Head of caudate nucleus (tissue), 42 donors: ENCODE results near the gene ATP5ME.

Source experiments
- DNase-seq, 42 donors: peaks; one replicate each; pipeline versions ENCODE4 v3.0.0 to v3.0.0-alpha.2; 2020 to 2021; ENCODE audit warnings: mixed read lengths in 7 of 42
- intact Hi-C: fragments of 100-400 bp; cut with DNase I; formaldehyde crosslinking; loops from one replicate; pipeline ENCODE4 v1.15.0; 2022

Gene ATP5ME, protein sequence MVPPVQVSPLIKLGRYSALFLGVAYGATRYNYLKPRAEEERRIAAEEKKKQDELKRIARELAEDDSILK

DNA sequence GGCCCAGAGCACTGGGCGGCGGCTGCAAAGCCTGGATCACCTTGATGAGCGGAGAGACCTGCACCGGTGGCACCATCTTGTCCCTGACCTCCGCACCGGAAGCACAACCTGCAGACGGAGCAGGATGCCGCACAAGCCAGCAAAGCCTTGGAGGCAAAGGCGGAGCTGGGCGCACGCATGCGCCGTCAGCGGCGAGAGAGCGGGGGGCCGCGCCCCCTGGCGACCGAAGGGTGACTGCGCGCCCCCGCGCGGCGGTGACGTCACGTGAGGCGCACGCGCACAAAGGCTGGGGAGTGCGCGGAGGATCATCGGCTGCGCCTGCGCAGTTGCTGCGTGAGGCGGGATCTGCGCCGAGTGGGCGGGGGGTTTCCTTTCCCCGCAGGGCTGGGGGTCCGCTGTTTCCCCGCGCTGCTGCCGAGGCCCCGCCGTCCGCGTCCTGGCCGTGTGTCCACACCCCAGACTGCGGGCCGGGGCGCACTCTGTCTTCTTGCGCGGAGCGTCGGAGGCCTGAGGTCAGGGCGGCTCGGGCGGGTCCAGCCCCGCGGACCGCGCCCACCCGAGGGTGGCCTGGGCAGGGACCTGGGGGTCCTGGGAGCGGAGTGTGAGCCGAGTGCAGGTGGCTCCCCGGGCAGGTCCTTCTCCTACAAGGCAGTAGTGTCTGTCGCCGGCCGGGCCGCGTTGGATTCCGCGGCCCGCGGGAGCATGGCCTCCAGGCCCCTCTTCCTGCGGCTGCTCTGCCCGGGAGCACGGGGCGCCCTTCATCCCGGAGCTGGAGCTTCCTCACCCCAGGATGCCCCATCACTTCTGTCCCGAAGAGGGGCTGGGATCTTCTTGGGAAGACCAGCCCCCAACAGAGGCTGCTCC, at the start of gene ATP5ME, which contains the start of gene MYL5:
ATP5ME (minus strand) TSS at position 105 of the 864 bp plus-strand sequence; CDS start at position 76, 29 bp downstream.
MYL5 (plus strand) TSS at position 371 of the 864 bp plus-strand sequence. CDS start 3,485 bp downstream, outside the sequence.
- DNase-seq = peak; percentile 92 to 99 (median 97)
- intact Hi-C loops = loop anchor here (10.0 kb wide), 1 partner anchor 170 kb away; no protein-coding TSS in a partner anchor

DNA sequence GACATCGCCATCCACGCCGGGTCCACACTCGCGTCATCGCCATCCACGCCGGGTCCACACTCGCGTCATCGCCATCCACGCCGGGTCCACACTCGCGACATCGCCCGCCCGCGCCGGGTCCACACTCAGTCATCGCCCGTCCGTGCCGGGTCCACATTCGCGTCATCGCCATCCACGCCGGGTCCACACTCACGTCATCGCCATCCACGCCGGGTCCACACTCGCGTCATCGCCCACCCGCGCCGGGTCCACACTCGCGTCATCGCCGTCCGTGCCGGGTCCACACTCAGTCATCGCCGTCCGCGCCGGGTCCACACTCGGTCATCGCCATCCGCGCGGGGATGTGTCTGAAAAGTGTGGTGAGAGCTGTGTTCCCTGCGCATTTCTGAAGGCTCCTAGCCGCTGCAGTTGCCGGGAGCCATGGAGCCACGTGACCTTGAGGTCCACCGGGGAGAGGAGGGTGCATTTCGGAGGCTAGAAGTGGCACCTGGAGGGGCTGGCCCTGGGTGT, 48.8 kb upstream of the ATP5ME start:
- DNase-seq = no peak
- intact Hi-C loops = no loop called here

DNA sequence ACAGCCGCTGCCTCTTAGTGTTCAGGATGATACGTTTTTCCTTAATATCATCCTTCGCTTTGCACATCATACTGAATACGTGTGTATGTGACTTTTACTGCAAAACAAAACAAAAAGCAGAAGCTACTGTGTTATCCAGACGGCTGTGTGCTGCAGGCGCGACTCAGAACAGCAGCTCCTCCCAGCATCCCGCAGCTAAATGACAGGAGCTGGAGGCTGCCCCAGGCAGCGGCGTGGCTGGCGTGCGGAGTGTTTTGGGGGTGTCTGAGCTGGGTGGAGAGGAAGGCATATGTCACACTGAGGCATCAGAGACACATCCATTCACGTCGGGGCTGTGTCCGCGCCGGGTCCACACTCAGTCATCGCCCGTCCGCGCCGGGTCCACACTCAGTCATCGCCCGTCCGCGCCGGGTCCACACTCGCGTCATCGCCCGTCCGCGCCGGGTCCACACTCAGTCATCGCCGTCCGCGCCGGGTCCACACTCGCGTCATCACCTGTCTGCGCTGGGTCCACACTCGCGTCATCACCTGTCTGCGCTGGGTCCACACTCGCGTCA, 48.2 kb upstream of the ATP5ME start:
- intact Hi-C loops = no loop called here

DNA sequence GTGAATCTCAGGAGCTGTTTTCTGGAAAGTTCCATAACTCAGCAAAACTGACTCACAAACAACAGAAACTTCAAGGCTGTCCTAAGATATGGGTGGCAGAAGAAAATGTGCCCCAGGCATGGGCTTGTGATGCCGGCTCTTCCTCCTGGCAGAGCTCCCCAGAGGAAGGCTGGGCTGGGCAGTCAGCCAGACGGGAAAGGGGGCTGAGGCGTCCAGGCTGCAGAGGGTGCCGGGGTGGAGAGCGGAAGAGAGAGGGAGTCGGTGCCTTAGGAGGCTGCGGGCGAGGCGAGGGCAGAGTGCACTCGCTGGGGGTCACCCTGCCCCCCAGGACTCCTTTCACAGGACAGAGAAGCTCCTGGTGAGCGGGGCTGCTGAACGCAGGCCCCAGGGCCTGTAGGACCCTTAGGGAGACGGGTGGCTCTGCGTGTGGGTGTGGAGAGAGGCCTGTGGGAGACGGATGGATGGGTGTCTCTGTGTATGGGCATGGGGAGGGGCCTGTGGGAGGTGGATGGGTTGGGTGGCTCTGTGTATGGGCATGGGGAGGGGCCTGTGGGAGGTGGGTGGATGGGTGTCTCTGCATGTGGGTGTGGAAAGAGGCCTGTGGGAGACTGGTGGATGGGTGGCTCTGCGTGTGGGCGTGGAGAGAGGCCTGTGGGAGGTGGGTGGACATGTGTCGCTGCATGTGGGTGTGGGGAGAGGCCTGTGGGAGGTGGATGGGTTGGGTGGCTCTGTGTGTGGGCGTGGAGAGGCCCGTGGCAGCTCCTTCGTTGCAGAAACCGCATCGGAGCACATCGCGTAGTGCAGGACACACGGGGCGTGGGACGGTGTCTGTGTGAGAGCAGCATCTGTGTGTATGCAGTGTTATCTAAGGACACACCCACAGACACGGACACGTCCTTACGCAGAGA, 47.4 kb upstream of the ATP5ME start:
- intact Hi-C loops = no loop called here

More for the DNA sequence above, 48.2 kb upstream of the ATP5ME start:
- DNase-seq = peak in 20 of 42 donors; percentile 28 to 66 (median 44)

DNA sequence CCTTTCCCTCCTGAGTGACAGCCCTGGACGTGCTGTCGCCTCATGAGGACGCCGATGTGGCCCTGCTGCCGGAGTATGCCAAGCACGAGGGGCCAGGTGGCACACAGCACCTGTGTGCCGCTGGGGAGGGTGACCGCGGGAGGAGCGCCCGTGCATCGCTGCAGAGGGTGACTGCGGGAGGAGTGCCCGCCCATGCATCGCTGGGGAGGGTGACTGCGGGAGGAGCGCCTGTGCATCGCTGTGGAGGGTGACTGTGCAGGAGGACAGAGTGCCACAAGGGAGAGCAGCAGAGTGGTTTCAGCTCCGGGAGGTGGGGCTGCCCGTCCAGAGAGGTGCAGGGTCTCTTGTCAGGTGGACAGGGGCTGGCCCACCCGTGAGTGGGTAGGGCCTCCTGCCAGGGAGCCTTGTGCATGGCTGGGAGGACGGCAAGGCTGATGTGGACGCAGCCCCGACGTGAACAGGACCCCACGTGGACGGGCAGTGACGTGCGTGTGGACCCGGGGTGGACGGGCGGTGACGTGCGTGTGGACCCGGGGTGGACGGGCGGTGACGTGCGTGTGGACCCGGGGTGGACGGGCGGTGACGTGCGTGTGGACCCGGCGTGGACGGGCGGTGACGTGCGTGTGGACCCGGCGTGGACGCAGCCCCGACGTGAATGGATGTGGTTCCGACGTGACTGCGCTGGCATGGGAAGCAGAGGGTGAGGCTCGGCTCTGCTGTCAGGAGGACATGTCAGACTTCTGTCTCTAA, 46.2 kb upstream of the ATP5ME start:
- DNase-seq = peak in 13 of 42 donors; percentile 27 to 59 (median 50)
- intact Hi-C loops = no loop called here

More for the DNA sequence above, 47.4 kb upstream of the ATP5ME start:
- peak in 24 of 42 donors; percentile 15 to 76 (median 44) for DNase-seq

DNA sequence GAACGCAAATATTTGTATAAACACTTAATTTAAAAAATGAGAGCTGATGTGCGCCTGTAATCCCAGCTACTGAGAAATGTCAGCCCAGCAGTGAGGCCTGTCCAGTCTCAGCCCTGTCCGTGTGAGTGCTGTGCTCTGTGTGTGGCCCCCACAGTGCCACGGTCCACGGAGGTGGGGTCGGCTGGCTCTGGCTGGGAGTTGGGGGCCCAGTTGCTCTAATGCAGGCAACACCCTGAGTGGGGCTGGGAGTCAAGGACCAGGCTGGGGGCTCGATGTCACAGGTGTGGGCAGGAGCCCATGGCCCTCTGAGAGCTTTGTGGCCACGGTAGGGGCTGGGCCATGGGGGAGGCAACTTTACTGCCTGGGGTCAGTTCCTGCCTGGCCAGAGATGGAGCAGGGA, 44.4 kb upstream of the ATP5ME start:
- intact Hi-C loops = no loop called here
- DNase-seq = no peak

DNA sequence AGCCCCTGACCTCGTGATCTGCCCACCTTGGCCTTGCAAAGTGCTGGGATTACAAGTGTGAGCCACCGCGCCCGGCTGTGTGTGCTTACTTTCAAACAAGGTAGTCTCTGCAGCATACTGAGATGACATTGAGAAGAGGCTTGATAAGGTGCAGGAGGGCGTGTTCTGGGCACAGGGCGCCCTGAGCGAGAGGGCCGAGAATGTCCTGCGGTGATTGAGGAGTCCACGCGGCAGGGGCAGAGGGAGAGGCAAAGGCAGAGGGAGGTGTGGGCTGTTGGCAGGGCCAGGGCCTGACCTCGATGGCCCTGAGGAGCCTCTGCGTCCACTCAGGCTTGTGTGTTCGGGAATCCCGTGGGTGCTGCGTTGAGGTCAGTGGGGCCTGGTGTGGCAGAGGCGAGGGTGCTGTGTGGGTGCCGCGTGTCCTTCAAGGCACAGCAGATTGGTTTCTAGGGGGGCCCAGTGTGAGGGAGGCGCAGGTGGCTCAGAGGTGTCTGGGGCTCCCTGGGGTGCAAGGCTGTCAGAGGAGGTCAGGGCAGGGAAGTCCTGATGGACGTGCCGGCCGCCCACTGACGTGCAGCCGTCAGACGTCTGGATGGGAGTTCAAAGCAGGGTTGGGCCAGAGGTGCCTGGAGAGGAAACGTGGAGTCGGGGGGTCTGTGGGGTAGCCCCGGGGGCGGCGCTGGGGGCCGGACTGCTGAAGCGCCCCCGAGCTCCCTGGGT, 43.7 kb upstream of the ATP5ME start:
- intact Hi-C loops = no loop called here
- no peak for DNase-seq

DNA sequence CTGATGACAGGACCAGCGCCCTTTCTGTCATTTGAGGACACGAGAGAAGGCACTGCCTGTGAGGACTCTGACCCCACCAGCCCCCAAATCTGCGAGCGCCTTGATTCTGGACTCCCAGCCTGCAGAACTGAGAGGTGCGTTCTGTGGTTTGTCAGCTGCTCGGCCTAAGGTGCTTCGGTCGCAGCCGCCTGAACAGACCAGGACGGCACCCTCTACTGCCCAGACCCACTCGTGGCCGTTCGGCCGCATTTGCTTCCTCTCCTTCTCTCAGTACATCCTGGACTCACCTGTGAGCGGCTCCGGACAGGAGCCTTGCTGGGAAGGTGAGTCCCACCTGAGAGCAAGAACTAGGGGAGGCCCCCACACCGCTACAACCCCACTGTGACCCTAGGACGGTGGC, 40.0 kb upstream of the ATP5ME start:
- intact Hi-C loops = no loop called here
- DNase-seq = no peak

DNA sequence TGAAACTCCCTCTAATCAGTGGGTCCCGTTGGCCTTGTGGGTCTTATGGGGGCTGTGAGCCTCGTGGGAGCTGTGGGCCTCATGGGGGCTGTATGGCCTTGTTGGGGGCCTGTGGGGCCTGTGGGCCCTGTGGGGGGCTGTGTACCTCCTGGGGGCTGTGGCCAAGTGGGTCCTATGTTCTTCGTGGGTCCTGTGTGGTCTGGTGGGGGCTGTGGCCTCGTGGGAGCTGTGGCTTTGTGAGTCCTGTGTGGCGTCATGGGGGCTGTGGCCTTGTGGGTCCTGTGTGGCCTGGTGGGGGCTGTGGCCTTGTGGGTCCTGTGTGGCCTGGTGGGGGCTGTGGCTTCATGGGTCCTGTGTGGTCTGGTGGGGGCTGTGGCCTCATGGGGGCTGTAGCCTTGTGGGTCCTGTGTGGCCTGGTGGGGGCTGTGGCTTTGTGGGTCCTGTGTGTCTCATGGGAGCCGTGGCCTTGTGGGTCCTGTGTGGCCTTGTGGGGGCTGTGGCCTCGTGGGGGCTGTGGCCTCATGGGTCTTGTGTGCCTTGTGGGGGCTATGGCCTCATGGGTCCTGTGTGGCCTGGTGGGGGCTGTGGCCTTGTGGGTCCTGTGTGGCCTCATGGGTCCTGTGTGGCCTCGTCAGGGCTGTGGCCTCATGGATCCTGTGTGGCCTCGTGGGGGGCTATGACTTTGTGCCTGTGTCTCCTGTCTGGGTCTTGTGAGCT, 39.0 kb upstream of the ATP5ME start:
- intact Hi-C loops = no loop called here

DNA sequence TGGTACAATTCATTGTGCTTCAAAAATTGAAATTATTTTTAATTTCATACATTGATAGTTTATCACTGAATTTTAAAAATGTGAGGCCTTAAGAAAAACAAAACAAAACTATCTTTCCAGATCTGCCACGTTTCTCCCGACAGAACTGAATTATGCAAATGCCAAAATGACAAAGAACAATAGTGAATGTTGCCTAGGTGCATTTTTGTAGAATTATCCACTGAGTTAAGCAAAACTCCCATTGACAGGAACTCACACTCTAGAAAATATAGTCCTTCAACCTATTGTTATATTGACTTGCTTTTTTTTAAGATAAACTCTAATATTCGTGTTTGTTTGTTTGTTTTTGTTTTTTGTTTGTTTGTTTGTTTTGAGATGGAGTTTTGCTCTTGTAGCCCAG, 38.0 kb upstream of the ATP5ME start:
- no peak for DNase-seq
- intact Hi-C loops = no loop called here

More for the DNA sequence above, 39.0 kb upstream of the ATP5ME start:
- no peak for DNase-seq

DNA sequence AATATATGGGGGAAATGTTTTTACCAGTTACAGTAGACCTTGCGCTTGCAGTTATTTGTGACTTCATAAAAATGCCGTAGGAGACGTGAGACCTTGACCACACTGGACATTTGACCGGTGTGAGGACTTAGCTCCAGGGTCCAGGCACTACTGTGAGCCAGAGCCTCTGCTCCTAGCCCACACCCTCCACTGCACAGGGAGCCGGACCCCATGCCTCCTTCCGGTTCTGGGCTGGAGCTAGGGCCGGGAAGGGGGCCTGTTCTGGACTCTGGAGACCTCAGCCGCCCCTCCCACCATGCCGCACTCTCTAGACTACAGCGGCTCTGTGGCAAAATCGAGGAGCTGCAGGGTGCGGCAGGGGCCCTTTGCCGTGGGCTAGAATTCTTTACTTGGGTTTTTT, 36.8 kb upstream of the ATP5ME start:
- intact Hi-C loops = no loop called here

DNA sequence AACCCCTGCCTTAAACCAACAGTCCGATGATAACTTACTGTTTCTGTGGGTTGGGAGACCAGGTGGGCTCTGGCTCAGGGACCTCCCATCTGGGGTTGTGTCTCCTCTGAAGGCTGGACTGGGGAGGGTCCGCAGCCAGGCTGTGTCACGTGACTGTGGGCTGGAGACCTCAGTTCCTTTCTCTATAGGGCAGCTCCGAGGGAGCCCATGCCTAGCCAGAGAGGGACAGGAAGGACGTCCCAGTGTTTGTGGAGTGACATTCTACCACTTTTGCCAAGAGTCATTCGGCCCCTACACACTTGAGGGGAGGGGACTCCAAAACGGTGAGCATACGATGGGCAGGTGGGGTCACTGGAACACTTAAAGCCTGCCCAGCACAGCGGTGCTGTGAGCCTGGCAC, 36.0 kb upstream of the ATP5ME start:
- DNase-seq = no peak
- intact Hi-C loops = no loop called here

More for the DNA sequence above, 36.8 kb upstream of the ATP5ME start:
- DNase-seq = no peak

DNA sequence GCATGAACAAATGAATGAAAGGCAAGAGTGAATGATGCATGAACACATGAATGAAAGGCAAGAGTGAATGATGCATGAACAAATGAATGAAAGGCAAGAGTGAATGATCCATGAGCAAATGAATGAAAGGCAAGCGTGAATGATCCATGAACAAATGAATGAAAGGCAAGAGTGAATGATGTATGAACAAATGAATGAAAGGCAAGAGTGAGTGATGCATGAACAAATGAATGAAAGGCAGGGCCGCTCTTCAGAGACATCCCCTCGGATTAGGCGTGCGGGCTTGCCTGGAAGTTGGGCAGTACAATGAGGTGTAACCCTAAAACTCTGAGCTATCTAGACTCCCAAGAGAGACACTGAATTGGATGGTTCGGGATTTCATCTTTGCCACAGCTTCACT, 35.3 kb upstream of the ATP5ME start:
- intact Hi-C loops = no loop called here
- DNase-seq = no peak

DNA sequence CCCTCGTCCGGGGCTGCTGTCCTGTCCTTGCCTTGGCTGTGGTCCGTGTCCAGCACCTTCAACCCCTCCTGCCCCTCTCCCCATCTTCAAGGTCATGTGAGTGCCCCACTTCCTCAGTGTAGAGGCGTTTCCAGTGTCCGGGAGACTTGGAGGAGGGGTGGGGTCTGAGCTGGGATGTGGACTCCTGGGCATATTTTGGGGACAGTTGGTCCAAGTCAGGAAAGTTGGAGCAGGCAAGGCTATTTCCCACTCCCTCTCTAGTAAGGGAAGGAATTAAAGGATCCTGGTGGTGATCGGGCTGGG, 34.5 kb upstream of the ATP5ME start:
- no peak for DNase-seq
- intact Hi-C loops = no loop called here

DNA sequence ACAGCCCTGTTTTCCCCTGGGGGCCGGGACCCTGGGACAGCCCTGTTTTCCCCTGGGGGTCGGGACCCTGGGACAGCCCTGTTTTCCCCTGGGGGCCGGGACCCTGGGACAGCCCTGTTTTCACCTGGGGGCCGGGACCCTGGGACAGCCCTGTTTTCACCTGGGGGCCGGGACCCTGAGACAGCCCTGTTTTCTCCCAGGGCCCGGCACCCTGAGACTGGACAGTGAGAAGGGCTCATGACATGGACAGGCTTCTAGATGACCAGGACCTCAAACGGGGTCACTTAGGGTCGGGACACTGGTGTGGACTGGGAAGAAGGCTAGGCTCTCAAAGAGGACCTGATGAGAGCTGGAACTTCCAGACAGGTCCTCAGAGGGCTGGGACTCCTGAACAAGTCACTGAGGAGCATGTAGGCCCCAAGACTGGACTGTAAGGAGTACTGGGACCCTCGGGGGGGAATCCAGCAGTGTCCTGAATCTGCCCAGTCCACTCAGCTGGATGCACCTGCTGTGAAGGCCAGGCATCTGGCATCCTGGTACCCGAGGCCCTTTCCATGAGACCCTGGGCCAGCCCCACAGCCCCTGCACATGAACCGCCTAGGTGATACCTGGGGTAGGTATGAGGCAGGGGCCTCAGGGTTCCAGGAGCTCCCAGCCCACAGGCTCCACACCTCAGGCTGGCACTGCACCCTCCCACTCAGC, 34.0 kb upstream of the ATP5ME start:
- intact Hi-C loops = no loop called here
- DNase-seq = no peak

DNA sequence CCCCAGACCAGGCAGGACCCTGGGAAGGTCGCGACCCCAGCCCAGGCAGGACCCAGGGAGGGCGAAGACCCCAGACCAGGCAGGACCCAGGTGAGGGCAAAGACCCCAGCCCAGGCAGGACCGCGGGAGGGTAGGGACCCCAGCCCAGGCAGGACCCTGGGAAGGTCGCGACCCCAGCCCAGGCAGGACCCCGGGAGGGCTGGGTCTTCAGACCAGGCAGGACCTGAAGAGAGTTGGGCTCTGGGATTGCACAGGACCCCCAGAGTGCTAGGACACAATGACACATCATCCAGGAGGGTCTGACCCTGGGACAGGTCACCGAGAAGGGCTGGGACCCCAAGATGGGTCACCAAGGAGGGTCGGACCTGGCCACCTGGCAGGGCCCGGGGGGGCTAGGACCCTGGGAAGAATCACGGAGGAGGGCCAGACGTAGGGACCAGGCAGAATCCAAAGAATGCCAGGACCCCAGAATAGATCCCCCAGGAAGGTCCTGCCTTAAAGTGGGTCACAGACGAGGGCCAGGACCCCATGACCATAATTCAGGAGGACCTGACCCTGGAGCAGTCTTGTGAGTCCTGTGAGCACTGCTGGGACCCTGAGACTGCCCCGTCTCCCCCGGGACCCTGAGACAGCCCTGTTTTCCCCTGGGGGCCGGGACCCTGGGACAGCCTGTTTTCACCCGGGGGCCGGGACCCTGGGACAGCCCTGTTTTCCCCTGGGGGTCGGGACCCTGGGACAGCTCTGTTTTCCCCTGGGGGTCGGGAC, 32.9 kb upstream of the ATP5ME start:
- intact Hi-C loops = no loop called here
- no peak for DNase-seq
